Measurements from ENCODE around the gene KRTAP16-1. TPM values are rescaled to one million over a fixed set of nuclear protein-coding genes. Genes with fewer than 3 reads are reported as not detected.

Gene KRTAP16-1
- total RNA-seq, 1 donor from 2014 or later = not detected

- no peak for DNase-seq (ENCODE audit: low read depth, low spot score)
- H3K4me1 Mint-ChIP-seq = no peaks in the 10 kb centered on the region
- no peak within 1 kb of the TSS for H3K4me3 Mint-ChIP-seq
- peaks cover 3% of the 10 kb centered on the region for H3K9me3 Mint-ChIP-seq
- H3K36me3 Mint-ChIP-seq (ENCODE audit: low read depth) = no peaks in the 10 kb centered on the region
- no peak within 1 kb of the TSS for H3K27ac Mint-ChIP-seq (ENCODE audit: unreplicated experiment)
- no peak for TF ChIP-seq CTCF (conservative IDR thresholded peaks at IDR 0.05)
- H3K27me3 Mint-ChIP-seq (ENCODE audit: low read depth) = peaks cover 49% of the 10 kb centered on the region
Measured at GRCh38 chr17:41265078-41265477, 44.0 kb downstream of the KRTAP16-1 start, which contains the start of gene KRTAP9-6. TSS of gene KRTAP9-6 (plus strand) at chr17:41265378. CDS start at chr17:41265378, 0 bp downstream.

DNA sequence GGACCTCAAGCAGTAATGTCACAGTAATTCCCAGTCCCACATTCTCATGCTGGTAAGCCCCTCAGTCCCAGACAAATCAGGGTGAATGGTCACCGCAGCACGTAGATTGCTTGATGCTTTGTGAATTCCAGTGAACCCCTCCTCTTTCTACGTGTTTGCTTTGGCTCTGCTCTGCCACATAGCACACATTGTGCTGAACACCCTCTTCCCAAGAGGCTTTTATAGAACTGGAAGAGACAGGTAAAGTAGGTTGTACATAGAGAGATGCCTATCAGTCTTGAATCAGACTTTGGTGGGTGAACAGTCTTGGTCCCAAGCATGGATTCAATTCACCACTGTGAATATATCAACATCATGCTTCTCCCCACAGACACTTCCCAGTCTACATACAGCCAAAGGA is 44.5 kb downstream of the KRTAP16-1 start:
- no peak for TF ChIP-seq CTCF (conservative IDR thresholded peaks at IDR 0.05)
- Mint-ChIP-seq H3K27ac (ENCODE audit: unreplicated experiment) (no peak overlapping the region), H3K4me3 (no peak overlapping the region), H3K9me3 (peaks cover 6% of the 10 kb centered on the region), H3K4me1 (no peaks in the 10 kb centered on the region), H3K27me3 (ENCODE audit: low read depth) (peaks cover 53% of the 10 kb centered on the region), H3K36me3 (ENCODE audit: low read depth) (no peaks in the 10 kb centered on the region)
- no peak for DNase-seq (ENCODE audit: low read depth, low spot score)

- no peak for TF ChIP-seq CTCF (conservative IDR thresholded peaks at IDR 0.05)
- DNase-seq (ENCODE audit: low read depth, low spot score) = no peak
- H3K4me1 Mint-ChIP-seq = no peaks in the 10 kb centered on the region
- peaks cover 6% of the 10 kb centered on the region for H3K9me3 Mint-ChIP-seq
- no peak overlapping the region for H3K4me3 Mint-ChIP-seq
- no peaks in the 10 kb centered on the region for H3K36me3 Mint-ChIP-seq (ENCODE audit: low read depth)
- H3K27me3 Mint-ChIP-seq (ENCODE audit: low read depth) = peaks cover 67% of the 10 kb centered on the region
- H3K27ac Mint-ChIP-seq (ENCODE audit: unreplicated experiment) = no peak overlapping the region
Measured at GRCh38 chr17:41263212-41263611, 45.9 kb downstream of the KRTAP16-1 start.

DNA sequence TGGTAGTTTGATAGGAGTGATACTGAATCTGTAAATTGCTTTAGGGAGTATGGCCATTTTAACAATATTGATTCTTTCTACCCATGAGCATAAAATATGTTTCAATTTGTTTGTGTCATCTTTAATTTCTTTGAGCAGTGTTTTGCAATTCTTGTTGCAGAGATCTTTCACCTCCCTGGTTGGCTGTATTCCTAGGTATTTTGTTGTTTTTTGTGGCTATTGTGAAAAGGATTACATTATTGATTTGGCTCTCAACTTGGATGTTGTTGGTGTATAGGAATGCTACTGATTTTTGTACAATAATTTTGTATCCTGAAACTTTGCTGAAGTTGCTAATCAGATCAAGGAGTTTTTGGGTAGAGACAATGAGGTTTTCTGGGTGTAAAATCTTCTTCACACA is 50.7 kb downstream of the KRTAP16-1 start:
- no peak for TF ChIP-seq CTCF (conservative IDR thresholded peaks at IDR 0.05)
- DNase-seq (ENCODE audit: low read depth, low spot score) = no peak
- H3K36me3 Mint-ChIP-seq (ENCODE audit: low read depth) = no peaks in the 10 kb centered on the region
- peaks cover 95% of the 10 kb centered on the region for H3K27me3 Mint-ChIP-seq (ENCODE audit: low read depth)
- H3K4me1 Mint-ChIP-seq = no peaks in the 10 kb centered on the region
- peaks cover 6% of the 10 kb centered on the region for H3K9me3 Mint-ChIP-seq
- H3K27ac Mint-ChIP-seq (ENCODE audit: unreplicated experiment) = no peak overlapping the region
- H3K4me3 Mint-ChIP-seq = no peak overlapping the region

Other genes starting within 250 kb of the KRTAP16-1 start
- gene KRTAP2-3, start 249.2 kb downstream of the KRTAP16-1 start, total RNA-seq = not detected in 2 replicates
- not detected in 2 replicates for gene KRTAP2-4, start 243.4 kb downstream of the KRTAP16-1 start, total RNA-seq
- not detected in 2 replicates for gene KRTAP4-7, start 225.2 kb downstream of the KRTAP16-1 start, total RNA-seq
- not detected in 2 replicates for gene KRTAP4-8, start 211.2 kb downstream of the KRTAP16-1 start, total RNA-seq
- gene KRTAP4-16, start 207.1 kb downstream of the KRTAP16-1 start, total RNA-seq = not detected in 2 replicates
- gene KRTAP4-9, start 203.9 kb downstream of the KRTAP16-1 start, total RNA-seq = not detected in 2 replicates
- not detected in 2 replicates for gene KRTAP4-11, start 190.9 kb downstream of the KRTAP16-1 start, total RNA-seq
- gene KRTAP4-12, start 185.1 kb downstream of the KRTAP16-1 start, total RNA-seq = not detected in 2 replicates
- not detected in 2 replicates for gene KRTAP4-6, start 168.8 kb downstream of the KRTAP16-1 start, total RNA-seq
- gene KRTAP4-5, start 159.5 kb downstream of the KRTAP16-1 start, total RNA-seq = not detected in 2 replicates
- gene KRTAP4-4, start 148.6 kb downstream of the KRTAP16-1 start, total RNA-seq = not detected in 2 replicates
- gene KRTAP4-3, start 141.1 kb downstream of the KRTAP16-1 start, total RNA-seq = not detected in 2 replicates
- gene KRTAP4-2, start 131.1 kb downstream of the KRTAP16-1 start, total RNA-seq = not detected in 2 replicates
- gene KRTAP4-1, start 124.4 kb downstream of the KRTAP16-1 start, total RNA-seq = not detected in 2 replicates
- gene KRTAP9-1, start 119.4 kb downstream of the KRTAP16-1 start, total RNA-seq = not detected in 2 replicates
- not detected in 2 replicates for gene KRTAP9-2, start 82.7 kb downstream of the KRTAP16-1 start, total RNA-seq
- gene KRTAP9-3, start 76.9 kb downstream of the KRTAP16-1 start, total RNA-seq = not detected in 2 replicates
- not detected in 2 replicates for gene KRTAP9-8, start 71.3 kb downstream of the KRTAP16-1 start, total RNA-seq
- not detected in 2 replicates for gene KRTAP9-4, start 59.6 kb downstream of the KRTAP16-1 start, total RNA-seq
- gene KRTAP9-9, start 53.9 kb downstream of the KRTAP16-1 start, total RNA-seq = not detected in 2 replicates
- gene KRTAP9-6, start 43.9 kb downstream of the KRTAP16-1 start, total RNA-seq = not detected in 2 replicates
- gene KRTAP9-7, start 33.6 kb downstream of the KRTAP16-1 start, total RNA-seq = not detected in 2 replicates
- not detected in 2 replicates for gene KRTAP29-1, start 6.5 kb downstream of the KRTAP16-1 start, total RNA-seq
- not detected in 2 replicates for gene KRTAP17-1, start 6.4 kb upstream of the KRTAP16-1 start, total RNA-seq
- not detected in 2 replicates for gene KRT33A, start 41.5 kb upstream of the KRTAP16-1 start, total RNA-seq
- not detected in 2 replicates for gene KRT33B, start 60.5 kb upstream of the KRTAP16-1 start, total RNA-seq
- not detected in 2 replicates for gene KRT34, start 73.0 kb upstream of the KRTAP16-1 start, total RNA-seq
- not detected in 2 replicates for gene KRT31, start 88.3 kb upstream of the KRTAP16-1 start, total RNA-seq
- gene KRT37, start 115.3 kb upstream of the KRTAP16-1 start, total RNA-seq = not detected in 2 replicates
- gene KRT38, start 131.7 kb upstream of the KRTAP16-1 start, total RNA-seq = not detected in 2 replicates
- gene KRT32, start 158.1 kb upstream of the KRTAP16-1 start, total RNA-seq = not detected in 2 replicates
- not detected in 2 replicates for gene KRT35, start 171.8 kb upstream of the KRTAP16-1 start, total RNA-seq
- gene KRT36, start 180.6 kb upstream of the KRTAP16-1 start, total RNA-seq = not detected in 2 replicates
- not detected in 2 replicates for gene KRT13, start 196.3 kb upstream of the KRTAP16-1 start, total RNA-seq
- not detected in 2 replicates for gene KRT15, start 209.6 kb upstream of the KRTAP16-1 start, total RNA-seq
- 0.35 and 0.80 TPM in 2 replicates for gene KRT19, start 219.0 kb upstream of the KRTAP16-1 start, total RNA-seq

Measured in neural crest cell (in vitro differentiated cells).